GM12865 (cell line): ENCODE data around the gene CENPS.
"Not testable (repeated sequence)": the region's sequence is repeated elsewhere in the genome, so short reads cannot be mapped to it uniquely, and the experiment has no call there.

Source experiments
- DNase-seq: peaks from one replicate; pipeline ENCODE4 v3.0.0; 2010; ENCODE audit warnings: low read depth
- H3K4me3 ChIP-seq: 2 replicates; pipeline ENCODE4 v1.5.1; 2011; ENCODE audit warnings: mild to moderate bottlenecking, low read depth, low read length, control low read depth
- TF ChIP-seq, protein P1 (sequence below): IDR thresholded peaks from 2 replicates; pipeline ENCODE4 v1.5.1; 2011; ENCODE audit warnings: low read length, control low read depth, low read depth, inconsistent platforms; ENCODE audit not compliant: insufficient read depth; ENCODE audit errors: missing control alignments

Gene CENPS

DNA sequence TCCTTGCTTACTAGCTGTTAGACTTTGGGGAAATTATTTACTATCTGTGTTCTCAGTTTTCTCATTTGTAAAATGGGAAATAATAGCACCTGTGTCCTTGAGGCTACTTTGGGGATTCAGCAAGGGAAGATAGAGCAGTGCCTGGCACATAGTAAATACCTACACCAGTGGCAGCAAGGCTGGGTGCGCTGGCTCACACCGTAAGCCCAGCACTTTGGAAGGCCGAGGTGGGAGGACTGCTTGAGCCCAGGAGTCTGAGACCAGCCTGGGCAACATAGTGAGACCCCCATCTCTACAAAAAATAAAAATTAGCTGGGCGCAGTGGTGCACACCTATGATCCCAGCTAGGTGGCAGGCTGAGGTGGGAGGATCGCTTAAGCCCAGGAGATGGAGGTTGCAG, 8.6 kb upstream of the CENPS start:
- DNase-seq = no peak
- H3K4me3 ChIP-seq = no peak overlapping the region
- TF ChIP-seq, protein P1, sequence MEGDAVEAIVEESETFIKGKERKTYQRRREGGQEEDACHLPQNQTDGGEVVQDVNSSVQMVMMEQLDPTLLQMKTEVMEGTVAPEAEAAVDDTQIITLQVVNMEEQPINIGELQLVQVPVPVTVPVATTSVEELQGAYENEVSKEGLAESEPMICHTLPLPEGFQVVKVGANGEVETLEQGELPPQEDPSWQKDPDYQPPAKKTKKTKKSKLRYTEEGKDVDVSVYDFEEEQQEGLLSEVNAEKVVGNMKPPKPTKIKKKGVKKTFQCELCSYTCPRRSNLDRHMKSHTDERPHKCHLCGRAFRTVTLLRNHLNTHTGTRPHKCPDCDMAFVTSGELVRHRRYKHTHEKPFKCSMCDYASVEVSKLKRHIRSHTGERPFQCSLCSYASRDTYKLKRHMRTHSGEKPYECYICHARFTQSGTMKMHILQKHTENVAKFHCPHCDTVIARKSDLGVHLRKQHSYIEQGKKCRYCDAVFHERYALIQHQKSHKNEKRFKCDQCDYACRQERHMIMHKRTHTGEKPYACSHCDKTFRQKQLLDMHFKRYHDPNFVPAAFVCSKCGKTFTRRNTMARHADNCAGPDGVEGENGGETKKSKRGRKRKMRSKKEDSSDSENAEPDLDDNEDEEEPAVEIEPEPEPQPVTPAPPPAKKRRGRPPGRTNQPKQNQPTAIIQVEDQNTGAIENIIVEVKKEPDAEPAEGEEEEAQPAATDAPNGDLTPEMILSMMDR = no peak

DNA sequence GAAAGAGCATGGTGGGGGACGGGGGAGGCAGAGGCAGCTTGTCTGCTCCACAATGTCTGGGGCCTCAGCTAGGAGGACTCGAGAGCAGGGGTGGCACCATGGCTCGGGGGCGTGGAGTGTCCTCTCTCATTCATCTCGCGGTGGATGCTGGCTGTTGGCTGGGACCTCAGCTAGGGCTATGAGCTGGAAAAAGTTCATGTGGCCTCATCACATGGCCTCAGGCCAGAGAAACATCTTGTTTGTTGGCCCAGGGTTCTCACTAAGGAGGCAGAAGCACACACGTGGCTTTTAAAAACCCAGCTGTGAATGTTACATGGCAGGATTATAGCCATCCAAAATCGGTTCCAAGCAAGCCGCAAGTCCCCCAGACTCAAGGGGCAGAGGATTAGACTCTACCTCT, 6.2 kb upstream of the CENPS start:
- TF ChIP-seq, protein P1 = no peak
- DNase-seq = no peak
- H3K4me3 ChIP-seq = no peak overlapping the region

DNA sequence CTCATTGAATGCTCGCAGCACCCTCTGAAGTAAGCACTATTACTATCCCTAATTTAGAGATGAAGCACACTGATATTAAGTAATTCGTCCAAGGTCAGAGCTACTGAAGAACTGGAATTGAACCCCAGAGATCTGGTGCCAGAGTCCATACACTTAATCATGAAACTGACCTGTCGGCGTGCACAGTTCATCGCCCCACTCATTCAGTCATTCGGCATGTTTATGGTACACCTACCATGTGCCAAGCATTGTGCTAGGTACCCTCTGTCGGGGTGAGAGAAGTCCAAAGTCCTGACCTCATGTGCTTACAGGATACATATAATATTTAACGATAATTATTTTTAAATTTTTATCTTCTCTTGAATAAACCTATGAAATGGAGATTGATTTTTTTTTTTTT, 5.6 kb upstream of the CENPS start:
- DNase-seq = no peak

DNA sequence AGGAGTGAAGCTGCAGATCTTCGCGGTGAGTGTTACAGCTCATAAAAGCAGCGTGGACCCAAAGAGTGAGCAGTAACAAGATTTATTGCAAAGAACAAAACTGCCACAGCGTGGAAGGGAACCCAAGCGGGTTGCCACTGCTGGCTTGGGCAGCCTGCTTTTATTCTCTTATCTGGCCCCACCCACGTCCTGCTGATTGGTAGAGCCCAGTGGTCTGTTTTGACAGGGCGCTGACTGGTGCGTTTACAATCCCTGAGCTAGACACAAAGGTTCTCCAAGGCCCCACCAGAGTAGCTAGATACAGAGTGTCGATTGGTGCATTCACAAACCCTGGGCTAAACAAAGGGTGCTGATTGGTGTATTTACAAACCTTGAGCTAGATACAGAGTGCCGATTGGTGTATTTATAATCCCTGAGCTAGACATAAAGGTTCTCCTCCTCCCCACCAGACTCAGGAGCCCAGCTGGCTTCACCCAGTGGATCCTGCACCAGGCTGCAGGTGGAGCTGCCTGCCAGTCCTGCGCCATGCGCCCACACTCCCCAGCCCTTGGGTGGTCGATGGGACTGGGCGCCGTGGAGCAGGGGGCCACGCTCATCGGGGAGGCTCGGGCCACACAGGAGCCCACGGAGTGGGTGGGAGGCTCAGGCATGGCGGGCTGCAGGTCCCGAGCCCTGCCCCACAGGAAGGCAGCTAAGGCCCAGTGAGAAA, 4.3 kb upstream of the CENPS start:
- not testable (repeated sequence) for DNase-seq, H3K4me3 ChIP-seq

More for the DNA sequence above, 5.6 kb upstream of the CENPS start:
- no peak overlapping the region for H3K4me3 ChIP-seq
- TF ChIP-seq, protein P1 = no peak

DNA sequence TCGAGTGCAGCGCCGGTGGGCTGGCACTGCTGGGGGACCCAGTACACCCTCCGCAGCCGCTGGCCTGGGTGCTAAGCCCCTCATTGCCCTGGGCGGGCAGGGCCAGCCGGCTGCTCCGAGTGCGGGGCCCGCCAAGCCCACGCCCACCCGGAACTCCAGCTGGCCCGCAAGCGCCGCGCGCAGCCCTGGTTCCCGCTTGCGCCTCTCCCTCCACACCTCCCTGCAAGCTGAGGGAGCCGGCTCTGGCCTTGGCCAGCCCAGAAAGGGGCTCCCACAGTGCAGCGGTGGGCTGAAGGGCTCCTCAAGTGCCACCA, 3.7 kb upstream of the CENPS start:
- not testable (repeated sequence) for DNase-seq

DNA sequence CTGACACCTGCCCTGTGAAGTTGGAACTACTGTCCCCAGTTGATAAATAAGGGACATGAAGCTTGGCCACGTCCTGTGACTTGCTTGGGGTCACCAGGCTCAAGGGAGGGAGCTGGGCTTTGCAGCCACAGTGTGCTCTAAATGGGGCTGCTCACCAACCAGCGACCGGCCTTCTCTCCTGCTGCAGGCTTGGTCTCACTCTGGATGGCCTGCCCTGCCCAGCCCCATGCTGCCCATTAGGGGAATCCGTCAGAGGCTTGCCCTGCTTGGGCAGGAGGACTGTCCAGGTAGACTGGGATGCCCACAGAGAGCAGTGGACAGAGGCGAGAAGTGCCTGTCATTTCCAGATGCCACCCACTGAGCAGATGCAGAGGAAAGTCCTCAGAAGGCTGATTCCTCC, 1.2 kb upstream of the CENPS start:
- TF ChIP-seq, protein P1 = no peak
- H3K4me3 ChIP-seq = no peak overlapping the region
- no peak for DNase-seq

More for the DNA sequence above, 3.7 kb upstream of the CENPS start:
- H3K4me3 ChIP-seq = not testable (repeated sequence)

DNA sequence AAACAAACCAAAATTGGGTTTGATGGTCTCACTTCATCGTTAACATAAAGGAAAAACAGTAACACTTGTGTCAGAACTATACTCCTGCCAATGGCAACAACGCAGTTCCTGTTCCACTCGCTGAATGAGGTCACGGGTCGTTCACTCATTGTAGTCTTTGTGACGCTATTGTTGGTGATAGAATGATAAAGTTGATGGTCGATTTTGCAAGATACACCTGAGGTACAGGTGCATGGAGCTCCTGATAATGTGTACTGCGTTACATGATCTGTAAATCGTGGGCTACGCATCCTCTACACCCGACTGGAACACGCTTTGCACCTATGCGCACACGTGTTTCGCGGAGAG, 391 bp upstream of the CENPS start:
- DNase-seq = no peak
- H3K4me3 ChIP-seq = peak overlapping the region; percentile 93
- TF ChIP-seq, protein P1 = no peak

DNA sequence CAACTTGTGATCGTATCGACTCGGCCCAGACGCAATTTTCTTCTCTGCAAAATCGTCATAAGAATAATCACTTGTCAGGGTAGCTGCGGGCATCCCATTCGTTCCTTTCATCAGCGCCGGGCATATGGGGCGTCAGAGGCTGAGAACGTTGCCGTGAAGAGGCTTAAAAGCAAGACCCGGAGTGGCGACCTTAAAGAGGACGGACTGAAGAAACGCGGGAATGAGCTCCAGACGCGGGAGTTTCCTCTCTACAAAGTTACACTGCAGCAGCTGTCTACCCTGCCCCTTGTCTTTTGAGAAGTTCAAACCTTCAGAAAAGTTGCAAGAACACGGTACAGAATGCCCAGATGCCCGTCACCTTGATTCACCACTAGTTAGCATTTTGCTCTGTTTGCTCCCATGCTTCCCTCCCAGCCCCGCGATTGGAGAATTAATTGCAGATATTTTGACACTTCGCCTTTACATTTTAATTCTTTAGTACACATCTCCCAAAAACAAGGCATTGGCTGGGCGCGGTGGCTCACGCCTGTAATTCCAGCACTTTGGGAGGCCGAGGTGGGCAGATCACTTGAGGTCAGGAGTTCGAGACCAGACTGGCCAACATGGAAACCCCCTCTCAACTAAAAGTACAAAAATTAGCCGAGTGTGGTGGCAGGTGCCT, 967 bp downstream of the CENPS start:
- peak; percentile 40 for DNase-seq
- TF ChIP-seq, protein P1 = no peak
- H3K4me3 ChIP-seq = peak overlapping the region; percentile 93
